ENCODE results near the gene TNFAIP8L3. TPM values are rescaled to one million over a fixed set of nuclear protein-coding genes. Genes with fewer than 3 reads are reported as not detected.

TNFAIP8L3 gene
- total and polyA plus RNA-seq, 8 donors = 0.58 to 12.5 (median 5.9) TPM; not detected in 1

DNA sequence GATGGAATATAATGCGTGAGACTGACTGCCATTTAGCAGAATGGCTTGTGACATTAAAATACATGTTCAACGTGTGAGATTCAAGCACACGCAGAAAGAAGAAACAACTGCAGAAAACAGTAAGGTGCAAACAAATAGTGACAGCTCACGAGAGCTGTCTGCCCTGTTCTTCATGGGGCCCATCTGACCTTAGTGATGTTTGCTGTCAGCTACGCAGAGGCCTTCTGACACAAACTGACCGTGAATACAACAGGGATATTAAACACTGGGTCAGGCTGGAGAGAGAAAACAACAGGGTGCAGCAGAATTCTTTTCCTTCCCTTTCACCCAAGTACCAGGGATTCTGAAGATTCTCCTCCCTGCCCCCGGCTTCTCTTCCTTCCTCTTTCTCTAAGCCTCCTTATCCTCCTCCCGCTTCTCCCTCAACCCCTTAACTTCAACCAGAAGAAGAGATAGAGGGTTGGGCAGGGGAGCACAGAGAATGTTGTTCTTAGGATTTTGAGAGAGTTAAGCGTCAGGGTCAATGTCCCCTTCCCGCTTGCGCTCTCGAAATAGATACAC, 2.1 kb downstream of the TNFAIP8L3 start:
- no peaks in the 10 kb centered on the region for H3K9me3 ChIP-seq
- H3K27me3 ChIP-seq = peaks cover 4 to 65% (median 34%) of the 10 kb centered on the region in 3 donors
- 53 to 68% (median 60%) methylated on average over 12 of the region's 12 CpGs for WGBS, 5 donors
- peak overlapping the region in 3 of 5 donors; percentile 70 to 82 (median 78) for H3K27ac ChIP-seq
- peak overlapping the region in 2 of 4 donors; percentile 68 to 70 for H3K4me3 ChIP-seq
- no peak for DNase-seq
- no peaks in the 10 kb centered on the region for H3K36me3 ChIP-seq
- peaks cover 13 to 36% (median 29%) of the 10 kb centered on the region in 4 donors for H3K4me1 ChIP-seq
- TF ChIP-seq POLR2AphosphoS5 (IDR thresholded peaks at IDR 0.05) (no peak), POLR2A (IDR thresholded peaks at IDR 0.05) (no peak), CTCF (IDR thresholded peaks at IDR 0.05) (no peak), EP300 (IDR thresholded peaks at IDR 0.05) (no peak)
- intact Hi-C loops (cut with DNase I; ENCODE audit: low total_unique reads) = no loop called here

GRCh38 chr15:51090753-51091152, 4.0 kb downstream of the TNFAIP8L3 start:
- WGBS, 5 donors = 57 to 63% (median 59%) methylated on average over 2 to 3 of the region's 3 CpGs
- Histone ChIP-seq H3K36me3 (no peaks in the 10 kb centered on the region), H3K9me3 (no peaks in the 10 kb centered on the region), H3K4me1 (peaks cover 13 to 35% (median 28%) of the 10 kb centered on the region in 4 donors), H3K27ac (peak overlapping the region in 1 of 5 donors; percentile 18), H3K27me3 (peaks cover 4 to 54% (median 34%) of the 10 kb centered on the region in 3 donors), H3K4me3 (no peak overlapping the region)
- DNase-seq = no peak
- TF ChIP-seq POLR2A (IDR thresholded peaks at IDR 0.05) (no peak), EP300 (IDR thresholded peaks at IDR 0.05) (no peak), CTCF (IDR thresholded peaks at IDR 0.05) (no peak), POLR2AphosphoS5 (IDR thresholded peaks at IDR 0.05) (no peak)
- intact Hi-C loops (cut with DNase I; ENCODE audit: low total_unique reads) = no loop called here

DNA sequence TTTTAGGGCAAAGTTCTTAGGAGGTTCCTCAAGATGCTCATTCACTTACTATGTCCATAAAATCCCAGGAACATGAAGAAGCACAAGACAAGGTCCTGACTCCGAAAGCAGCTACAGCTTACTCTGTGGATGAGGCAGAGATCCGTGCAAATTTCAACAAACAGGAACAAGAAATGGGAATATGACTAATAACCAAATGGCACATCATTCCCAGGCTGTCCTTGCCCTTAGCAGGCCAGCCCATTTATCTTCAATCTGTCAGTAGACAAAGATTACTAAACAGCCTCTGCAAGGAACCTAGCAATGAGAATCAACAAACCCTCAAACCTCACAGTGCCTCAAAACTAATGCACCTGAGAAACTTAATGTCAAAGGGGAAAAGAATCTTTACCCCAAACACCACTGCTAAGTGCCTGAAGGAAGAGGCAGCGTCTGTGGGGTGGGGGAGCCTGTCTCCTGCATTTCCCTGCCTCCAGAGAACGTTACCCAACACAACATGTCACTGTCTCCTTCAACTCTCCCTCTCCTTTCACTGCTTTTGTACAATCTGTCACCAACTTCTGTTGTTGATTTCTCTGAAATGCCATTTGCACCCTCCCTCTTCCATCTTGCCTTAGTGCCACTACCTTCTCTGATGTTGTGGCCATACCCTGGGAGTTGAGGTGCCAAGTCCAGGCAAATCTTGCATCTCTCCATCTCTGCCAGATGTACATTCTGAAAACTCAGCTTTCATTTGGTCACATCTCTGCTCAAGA, 4.8 kb downstream of the TNFAIP8L3 start:
- Histone ChIP-seq H3K27me3 (peaks cover 4 to 45% (median 26%) of the 10 kb centered on the region in 3 donors), H3K36me3 (no peaks in the 10 kb centered on the region), H3K27ac (peak overlapping the region in 2 of 5 donors; percentile 18 to 34), H3K9me3 (no peaks in the 10 kb centered on the region), H3K4me3 (no peak overlapping the region), H3K4me1 (peaks cover 12 to 27% (median 21%) of the 10 kb centered on the region in 4 donors)
- WGBS, 5 donors = 52 to 73% (median 69%) methylated on average over 4 of the region's 4 CpGs
- TF ChIP-seq POLR2AphosphoS5 (IDR thresholded peaks at IDR 0.05) = peak in 1 of 3 donors; percentile 62
- TF ChIP-seq EP300 (IDR thresholded peaks at IDR 0.05) = no peak
- no peak for TF ChIP-seq POLR2A (IDR thresholded peaks at IDR 0.05)
- no peak for TF ChIP-seq CTCF (IDR thresholded peaks at IDR 0.05)
- no peak for DNase-seq
- intact Hi-C loops (cut with DNase I; ENCODE audit: low total_unique reads) = no loop called here

- TF ChIP-seq POLR2AphosphoS5 (IDR thresholded peaks at IDR 0.05) = no peak
- no peak for TF ChIP-seq CTCF (IDR thresholded peaks at IDR 0.05)
- no peak for TF ChIP-seq EP300 (IDR thresholded peaks at IDR 0.05)
- TF ChIP-seq POLR2A (IDR thresholded peaks at IDR 0.05) = no peak
- no peak for DNase-seq
- no peak overlapping the region for H3K4me3 ChIP-seq
- 83 to 100% (median 98%) methylated on average over 1 of the region's 1 CpG for WGBS, 5 donors
- H3K9me3 ChIP-seq = no peaks in the 10 kb centered on the region
- H3K4me1 ChIP-seq = peaks cover 7 to 20% (median 15%) of the 10 kb centered on the region in 4 donors
- H3K27ac ChIP-seq = peak overlapping the region in 1 of 5 donors; percentile 34
- intact Hi-C loops (cut with DNase I; ENCODE audit: low total_unique reads) = no loop called here
- no peaks in the 10 kb centered on the region for H3K36me3 ChIP-seq
- peaks cover 4 to 38% (median 20%) of the 10 kb centered on the region in 3 donors for H3K27me3 ChIP-seq
Observed at GRCh38 chr15:51089041-51089440, 5.7 kb downstream of the TNFAIP8L3 start.
